Measurements from ENCODE around the gene EDN2. TPM values are rescaled to one million over a fixed set of nuclear protein-coding genes. Genes with fewer than 3 reads are reported as not detected.

Gene EDN2
- total RNA-seq = not detected
- polyA plus RNA-seq (2013, experiment 1 of 2) = not detected
- polyA plus RNA-seq (2013, experiment 2 of 2) = 0.07 TPM
- 0 to 0.29 (median 0) reads per million in 172 experiments for total RNA-seq

DNA sequence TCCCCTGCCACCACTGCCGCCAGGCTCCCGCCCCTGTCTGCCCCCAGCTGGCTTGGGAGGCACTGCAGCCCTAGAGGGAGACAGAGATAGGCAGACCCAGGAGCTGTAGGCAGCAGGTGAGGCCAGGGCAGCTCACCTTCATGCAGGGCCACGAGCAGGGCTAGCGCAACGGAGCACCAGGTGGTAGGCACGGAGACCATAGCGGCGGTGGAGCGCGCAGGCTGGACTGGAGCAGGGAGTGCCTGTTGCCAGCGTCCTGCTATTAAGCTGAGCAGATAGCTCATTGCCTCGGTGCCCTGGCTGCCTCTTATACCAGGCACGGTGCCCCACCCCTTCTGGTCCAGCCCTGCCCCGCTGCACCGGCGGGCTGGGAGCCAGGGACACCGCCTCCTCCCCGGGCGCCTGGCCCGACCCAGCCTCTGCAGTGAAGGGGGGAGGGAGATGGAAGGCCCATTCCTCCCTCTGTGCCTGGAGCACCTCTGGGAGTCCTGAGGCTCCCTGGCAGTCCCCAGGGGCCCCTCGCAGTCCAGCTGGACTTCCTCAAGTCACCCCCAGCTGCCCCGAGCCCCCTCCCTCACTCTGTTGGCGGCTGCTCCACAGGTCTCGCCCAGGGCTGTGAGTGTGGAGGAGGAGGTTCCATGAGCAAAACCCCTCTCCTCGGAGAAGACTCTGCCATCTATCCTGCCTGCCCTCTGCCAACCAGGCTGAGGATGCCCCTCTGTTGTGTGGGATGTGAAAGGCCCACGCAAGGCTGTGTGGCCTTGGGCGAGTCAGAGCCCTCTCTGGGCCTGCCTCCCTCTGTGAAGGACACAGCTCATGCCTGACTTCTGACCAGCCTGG, at the start of gene EDN2:
Gene EDN2, minus strand, starts transcription at position 282 of the 840 bp plus-strand sequence. Its CDS starts 82 bp downstream, at position 200.
- Histone ChIP-seq H3K9me3 (ENCODE audit: control insufficient read depth in 1 of 2, insufficient read depth in 1 of 2, low read length in 2 of 2) (no peaks in the 10 kb centered on the region), H3K27ac (ENCODE audit: low read depth in 1 of 2, low read length in 2 of 2) (no peak within 1 kb of the TSS), H3K4me3 (ENCODE audit: low read length) (no peak within 1 kb of the TSS), H3K27me3 (ENCODE audit: control insufficient read depth in 1 of 2, insufficient read depth in 2 of 2, low read length in 2 of 2) (peaks cover 4 to 6% of the 10 kb centered on the region in 2 experiments), H3K4me1 (ENCODE audit: insufficient read depth, low read length) (no peaks in the 10 kb centered on the region), H3K36me3 (ENCODE audit: insufficient read depth, low read length) (no peaks in the 10 kb centered on the region)
- DNase-seq (no peak), ATAC-seq (ENCODE audit: poor library complexity) (no peak)
- Mint-ChIP-seq H3K27ac (no peak within 1 kb of the TSS), H3K4me3 (no peak within 1 kb of the TSS), H3K9me3 (no peaks in the 10 kb centered on the region), H3K27me3 (peaks cover 31% of the 10 kb centered on the region), H3K36me3 (ENCODE audit: low read depth) (no peaks in the 10 kb centered on the region), H3K4me1 (ENCODE audit: low read depth) (no peaks in the 10 kb centered on the region)
- ChIA-PET CTCF (no interaction called here), POLR2A (no interaction called here)
- TF ChIP-seq, protein P1, sequence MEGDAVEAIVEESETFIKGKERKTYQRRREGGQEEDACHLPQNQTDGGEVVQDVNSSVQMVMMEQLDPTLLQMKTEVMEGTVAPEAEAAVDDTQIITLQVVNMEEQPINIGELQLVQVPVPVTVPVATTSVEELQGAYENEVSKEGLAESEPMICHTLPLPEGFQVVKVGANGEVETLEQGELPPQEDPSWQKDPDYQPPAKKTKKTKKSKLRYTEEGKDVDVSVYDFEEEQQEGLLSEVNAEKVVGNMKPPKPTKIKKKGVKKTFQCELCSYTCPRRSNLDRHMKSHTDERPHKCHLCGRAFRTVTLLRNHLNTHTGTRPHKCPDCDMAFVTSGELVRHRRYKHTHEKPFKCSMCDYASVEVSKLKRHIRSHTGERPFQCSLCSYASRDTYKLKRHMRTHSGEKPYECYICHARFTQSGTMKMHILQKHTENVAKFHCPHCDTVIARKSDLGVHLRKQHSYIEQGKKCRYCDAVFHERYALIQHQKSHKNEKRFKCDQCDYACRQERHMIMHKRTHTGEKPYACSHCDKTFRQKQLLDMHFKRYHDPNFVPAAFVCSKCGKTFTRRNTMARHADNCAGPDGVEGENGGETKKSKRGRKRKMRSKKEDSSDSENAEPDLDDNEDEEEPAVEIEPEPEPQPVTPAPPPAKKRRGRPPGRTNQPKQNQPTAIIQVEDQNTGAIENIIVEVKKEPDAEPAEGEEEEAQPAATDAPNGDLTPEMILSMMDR (IDR thresholded peaks at IDR 0.05) = no peak
- intact Hi-C loops (cut with DNase I, micrococcal nuclease) = no loop called here

DNA sequence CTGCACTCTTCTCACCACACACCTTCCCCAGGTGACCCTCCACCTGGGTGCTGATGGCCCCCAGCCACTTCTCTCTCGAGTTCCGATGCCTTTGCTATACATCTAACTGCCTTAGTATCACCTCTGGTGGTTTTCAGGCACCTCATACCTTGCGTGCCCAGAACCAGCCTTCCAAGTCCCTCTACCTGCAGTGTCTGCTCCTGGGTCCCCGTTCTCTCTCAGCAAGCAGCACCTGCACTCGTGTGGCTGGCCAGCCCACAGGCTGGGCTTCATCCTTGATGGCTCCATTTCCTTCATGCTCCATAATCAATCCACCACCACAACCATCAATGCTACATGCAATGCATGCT, 49.2 kb upstream of the EDN2 start:
- no peak overlapping the region for H3K4me3 ChIP-seq (ENCODE audit: low read length)
- intact Hi-C loops (cut with DNase I, micrococcal nuclease) = no loop called here
- peaks cover 4% of the 10 kb centered on the region for H3K36me3 ChIP-seq (ENCODE audit: insufficient read depth, low read length)
- Mint-ChIP-seq H3K9me3 (no peaks in the 10 kb centered on the region), H3K4me3 (no peak overlapping the region), H3K36me3 (ENCODE audit: low read depth) (no peaks in the 10 kb centered on the region), H3K4me1 (ENCODE audit: low read depth) (no peaks in the 10 kb centered on the region), H3K27ac (no peak overlapping the region), H3K27me3 (no peaks in the 10 kb centered on the region)
- no peak for DNase-seq
- CTCF ChIA-PET = no interaction called here
- no peaks in the 10 kb centered on the region for H3K4me1 ChIP-seq (ENCODE audit: insufficient read depth, low read length)
- H3K27me3 ChIP-seq (ENCODE audit: control insufficient read depth in 1 of 2, insufficient read depth in 2 of 2, low read length in 2 of 2) = no peaks in the 10 kb centered on the region
- no peaks in the 10 kb centered on the region for H3K9me3 ChIP-seq (ENCODE audit: control insufficient read depth in 1 of 2, insufficient read depth in 1 of 2, low read length in 2 of 2)
- POLR2A ChIA-PET = no interaction called here
- H3K27ac ChIP-seq (ENCODE audit: low read depth in 1 of 2, low read length in 2 of 2) = no peak overlapping the region
- TF ChIP-seq, protein P1 (IDR thresholded peaks at IDR 0.05) = no peak
- no peak for ATAC-seq (ENCODE audit: poor library complexity)

DNA sequence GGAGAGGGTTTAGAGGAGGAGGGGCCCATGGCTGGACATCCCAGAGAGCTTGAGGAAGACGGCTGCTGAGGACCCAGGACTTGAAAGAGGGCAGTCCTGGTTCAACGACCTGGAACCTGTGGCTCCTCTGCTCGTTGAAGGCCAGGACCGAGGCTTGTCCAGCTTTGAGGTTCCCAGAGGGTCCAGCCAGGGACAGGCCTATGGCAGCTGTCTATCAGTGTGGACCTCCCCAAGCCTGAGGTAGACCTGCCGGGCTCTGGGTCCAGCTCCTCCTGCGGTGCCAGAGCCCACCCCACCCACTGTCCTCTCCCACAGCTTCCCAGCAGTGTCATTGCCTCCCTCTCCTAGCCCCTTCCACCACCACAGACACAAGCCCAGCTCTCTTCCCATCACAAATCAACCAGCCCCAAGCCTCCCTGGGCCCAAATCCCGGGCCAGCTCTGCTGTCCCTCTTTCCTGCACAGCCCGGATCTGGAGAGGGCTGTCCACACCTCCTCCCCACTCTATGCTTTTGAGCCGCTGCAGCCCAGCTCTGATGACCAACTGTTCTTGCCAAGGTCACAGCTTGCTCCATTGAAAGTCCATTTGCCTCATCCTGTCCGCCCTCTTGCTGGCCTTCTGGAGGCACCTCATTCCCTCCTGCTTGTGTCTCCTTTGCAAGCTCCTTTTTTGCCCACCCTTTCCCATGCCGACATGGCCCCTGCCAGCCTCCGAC, 48.7 kb upstream of the EDN2 start:
- TF ChIP-seq, protein P1 (IDR thresholded peaks at IDR 0.05) = no peak

More for the DNA sequence above, 48.7 kb upstream of the EDN2 start:
- H3K4me1 ChIP-seq (ENCODE audit: insufficient read depth, low read length) = no peaks in the 10 kb centered on the region
- CTCF ChIA-PET = no interaction called here
- Mint-ChIP-seq H3K4me3 (no peak overlapping the region), H3K27ac (no peak overlapping the region), H3K9me3 (no peaks in the 10 kb centered on the region), H3K36me3 (ENCODE audit: low read depth) (no peaks in the 10 kb centered on the region), H3K4me1 (ENCODE audit: low read depth) (no peaks in the 10 kb centered on the region), H3K27me3 (no peaks in the 10 kb centered on the region)
- POLR2A ChIA-PET = no interaction called here
- H3K4me3 ChIP-seq (ENCODE audit: low read length) = no peak overlapping the region
- peaks cover 4% of the 10 kb centered on the region for H3K36me3 ChIP-seq (ENCODE audit: insufficient read depth, low read length)
- no peaks in the 10 kb centered on the region for H3K27me3 ChIP-seq (ENCODE audit: control insufficient read depth in 1 of 2, insufficient read depth in 2 of 2, low read length in 2 of 2)
- H3K27ac ChIP-seq (ENCODE audit: low read depth in 1 of 2, low read length in 2 of 2) = no peak overlapping the region
- no peak for DNase-seq
- ATAC-seq (ENCODE audit: poor library complexity) = no peak
- no peaks in the 10 kb centered on the region for H3K9me3 ChIP-seq (ENCODE audit: control insufficient read depth in 1 of 2, insufficient read depth in 1 of 2, low read length in 2 of 2)
- intact Hi-C loops (cut with DNase I, micrococcal nuclease) = no loop called here

All from CD4-positive, alpha-beta T cell (primary cell).